Right lung (tissue), 5 donors: ENCODE measurements around the gene PUDP. TPM values are rescaled to one million over a fixed set of nuclear protein-coding genes. Genes with fewer than 3 reads are reported as not detected.
"Not testable (repeated sequence)": the region's sequence is repeated elsewhere in the genome, so short reads cannot be mapped to it uniquely, and the experiment has no call there.

Experiments used
- DNase-seq, 2 donors: peaks; one replicate each; pipeline ENCODE4 v3.0.0-alpha.2; 2013
- polyA plus RNA-seq, 5 donors: library from polyadenylated mRNA; unstranded; fragments of 120-200 nt; gene quantifications; one replicate each; pipeline versions ENCODE4 v1.2.1 to v1.2.3, GENCODE V29; 2013; ENCODE audit warnings: inconsistent platforms in 1 of 5, low replicate concordance in 1 of 5; ENCODE audit not compliant: insufficient read length in 5 of 5, insufficient read depth in 1 of 5

Gene PUDP
- polyA plus RNA-seq, 5 donors: 9.6 to 14.7 (median 13.6) TPM

- no peak for DNase-seq
Measured at GRCh38 chrX:7110821-7111276, 37.1 kb downstream of the PUDP start.

- no peak for DNase-seq
Measured at GRCh38 chrX:7109838-7110793, 37.8 kb downstream of the PUDP start.

- DNase-seq: no peak
Measured at GRCh38 chrX:7109049-7109531, 38.9 kb downstream of the PUDP start.

- no peak for DNase-seq
Measured at GRCh38 chrX:7108030-7108429, 39.9 kb downstream of the PUDP start.

- DNase-seq: no peak
Measured at GRCh38 chrX:7106649-7107048, 41.3 kb downstream of the PUDP start.

- DNase-seq: no peak
Measured at GRCh38 chrX:7102119-7102518, 45.8 kb downstream of the PUDP start.

- DNase-seq: no peak
Measured at GRCh38 chrX:7100022-7100421, 47.9 kb downstream of the PUDP start.

- DNase-seq: not testable (repeated sequence)
Measured at GRCh38 chrX:7095657-7096056, 52.3 kb downstream of the PUDP start.

GRCh38 chrX:7093305-7093704 lies 54.6 kb downstream of the PUDP start:
- DNase-seq: no peak

- DNase-seq: no peak
Measured at GRCh38 chrX:7092543-7092942, 55.4 kb downstream of the PUDP start.

GRCh38 chrX:7091923-7092322 lies 56.0 kb downstream of the PUDP start:
- no peak for DNase-seq

- DNase-seq: no peak
Measured at GRCh38 chrX:7090641-7091040, 57.3 kb downstream of the PUDP start.

GRCh38 chrX:7088968-7089615 lies 58.9 kb downstream of the PUDP start:
- DNase-seq: no peak

- DNase-seq: no peak
Measured at GRCh38 chrX:7086384-7086783, 61.6 kb downstream of the PUDP start.

GRCh38 chrX:7085879-7086278 lies 62.1 kb downstream of the PUDP start:
- DNase-seq: no peak

GRCh38 chrX:7084841-7085240 lies 63.1 kb downstream of the PUDP start:
- no peak for DNase-seq

- no peak for DNase-seq
Measured at GRCh38 chrX:7083468-7084396, 64.2 kb downstream of the PUDP start.

- no peak for DNase-seq
Measured at GRCh38 chrX:7083021-7083420, 64.9 kb downstream of the PUDP start.

- no peak for DNase-seq
Measured at GRCh38 chrX:7082556-7082955, 65.4 kb downstream of the PUDP start.

- DNase-seq: no peak
Measured at GRCh38 chrX:7077241-7078230, 70.4 kb downstream of the PUDP start.
